HepG2 (cell line): ENCODE data around the gene SAMD14. TPM values are rescaled to one million over a fixed set of nuclear protein-coding genes. Genes with fewer than 3 reads are reported as not detected.

Source experiments
- EED ChIP-seq: sonication (generic); formaldehyde crosslinking; IDR thresholded peaks from 2 replicates; pipeline ENCODE4 v1.5.0; 2020; ENCODE audit warnings: mild to moderate bottlenecking, missing genetic modification reagents
- HNRNPH1 ChIP-seq: fragments of 200-400 bp; formaldehyde crosslinking; optimal IDR thresholded peaks from 2 replicates; pipeline ENCODE3; 2017; ENCODE audit warnings: mild to moderate bottlenecking, low read depth, low read length
- IRF2 ChIP-seq: IDR thresholded peaks from 2 replicates; pipeline ENCODE4 v1.6.1; 2018; ENCODE audit warnings: missing genetic modification reagents, missing compliant biosample characterization
- NFKB2 ChIP-seq: sonication (generic); formaldehyde crosslinking; IDR thresholded peaks from 2 replicates; pipeline ENCODE4 v1.4.0; 2020; ENCODE audit warnings: missing genetic modification reagents, borderline replicate concordance
- TGIF2 ChIP-seq: IDR thresholded peaks from 2 replicates; pipeline ENCODE4 v1.6.1; 2016; ENCODE audit warnings: control low read depth, missing compliant biosample characterization
- ZNF253 ChIP-seq: sonication (generic); formaldehyde crosslinking; IDR thresholded peaks from 2 replicates; pipeline ENCODE4 v1.8.0; 2022; ENCODE audit warnings: mild to moderate bottlenecking, missing genetic modification reagents, borderline replicate concordance
- ZNF3 ChIP-seq: IDR thresholded peaks from 2 replicates; pipeline ENCODE4 v1.7.0; 2017; ENCODE audit warnings: inconsistent platforms
- ZNF598 ChIP-seq: sonication (generic); formaldehyde crosslinking; IDR thresholded peaks from 2 replicates; pipeline ENCODE4 v1.5.1; 2020; ENCODE audit warnings: mild to moderate bottlenecking, missing genetic modification reagents, borderline replicate concordance
- polyA plus RNA-seq, 8 experiments: library from polyadenylated mRNA; depleted of rRNA in 3 of 8; stranded (reverse) in 7 of 8; unstranded in 1 of 8; fragments of >200 nt; fragmentation: Illumina TruSeq in 4 of 8; extraction: Trizol in 4 of 8; gene quantifications; 2 replicates each; pipeline versions ENCODE4 v1.2.1 to v1.2.3, GENCODE V29; 2011 to 2016; ENCODE audit warnings: low read depth in 4 of 8, missing spikeins in 1 of 8, mixed read lengths in 1 of 8; ENCODE audit not compliant: insufficient read depth in 1 of 8
- total RNA-seq, 5 experiments: library from RNA; depleted of rRNA; stranded (reverse); fragments of >200 nt; fragmentation: Illumina TruSeq; extraction: Trizol; gene quantifications; 2 replicates each; pipeline ENCODE4 v1.2.3, GENCODE V29; 2016; ENCODE audit warnings: low read depth in 1 of 5
- TF ChIP-seq, protein P1 (sequence below): sonication (generic); formaldehyde crosslinking; IDR thresholded peaks from 2 replicates; pipeline ENCODE4 v1.4.0; 2020; ENCODE audit warnings: mild to moderate bottlenecking, missing genetic modification reagents
- TF ChIP-seq, protein P2 (sequence below): sonication (generic); formaldehyde crosslinking; IDR thresholded peaks from 2 replicates; pipeline ENCODE4 v1.5.1; 2020; ENCODE audit warnings: mild to moderate bottlenecking, missing genetic modification reagents, moderate library complexity
- TF ChIP-seq, protein P3 (sequence below): sonication (generic); formaldehyde crosslinking; IDR thresholded peaks from 2 replicates; pipeline ENCODE4 v1.9.0; 2022; ENCODE audit warnings: missing genetic modification reagents, mild to moderate bottlenecking, borderline replicate concordance

The SAMD14 gene
- total and polyA plus RNA-seq, 2 of the 13 experiments (the other 11 are each of a cell fraction or from before 2014, with no cell fraction given) = 0.07 to 0.22 TPM

DNA sequence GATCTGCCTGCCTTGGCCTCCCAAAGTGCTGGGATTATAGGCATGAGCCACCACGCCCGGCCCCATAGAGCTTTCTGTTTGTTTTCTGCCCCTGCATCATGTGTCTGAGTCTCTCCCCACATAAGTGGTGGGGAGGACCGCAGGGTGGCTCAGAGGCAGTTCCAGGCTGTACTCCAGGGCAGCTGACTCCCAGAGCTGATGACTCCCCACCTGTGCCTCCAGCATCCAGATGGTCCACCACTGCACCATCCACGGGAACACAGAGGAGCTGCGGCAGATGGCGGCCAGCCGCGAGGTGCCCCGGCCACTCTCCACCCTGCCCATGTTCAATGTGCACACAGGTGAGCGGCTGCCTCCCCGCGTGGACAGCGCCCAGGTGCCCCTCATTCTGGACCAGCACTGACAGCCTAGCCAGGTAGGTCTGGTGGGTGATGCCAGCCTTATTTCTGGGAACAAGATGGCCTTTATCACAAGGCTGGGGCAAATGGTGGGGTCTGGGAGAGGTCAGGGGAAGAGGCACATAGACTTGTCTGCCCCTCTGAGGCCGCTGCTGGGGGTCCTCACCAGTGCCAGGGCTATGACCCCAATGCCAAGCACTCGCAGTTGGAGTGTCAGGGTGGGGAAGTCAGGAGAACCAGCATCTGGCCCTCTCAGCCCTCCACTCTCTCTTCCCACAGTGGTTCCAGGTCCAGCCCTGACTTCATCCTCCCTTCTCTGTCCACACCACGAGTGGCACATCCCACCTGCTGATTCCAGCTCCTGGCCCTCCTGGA lies 45.3 kb upstream of the SAMD14 start (continued):
- TF ChIP-seq EED (CRISPR knock-in tag) = no peak
- TF ChIP-seq ZNF253 (CRISPR knock-in tag) = 0 out of 2 replicates have a peak, but pooled peaks have one; percentile 46
- TF ChIP-seq HNRNPH1 = no peak
- TF ChIP-seq, protein P1, sequence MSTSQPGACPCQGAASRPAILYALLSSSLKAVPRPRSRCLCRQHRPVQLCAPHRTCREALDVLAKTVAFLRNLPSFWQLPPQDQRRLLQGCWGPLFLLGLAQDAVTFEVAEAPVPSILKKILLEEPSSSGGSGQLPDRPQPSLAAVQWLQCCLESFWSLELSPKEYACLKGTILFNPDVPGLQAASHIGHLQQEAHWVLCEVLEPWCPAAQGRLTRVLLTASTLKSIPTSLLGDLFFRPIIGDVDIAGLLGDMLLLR (CRISPR knock-in tag) = 0 out of 2 replicates have a peak, but pooled peaks have one; percentile 38
- TF ChIP-seq, protein P2, sequence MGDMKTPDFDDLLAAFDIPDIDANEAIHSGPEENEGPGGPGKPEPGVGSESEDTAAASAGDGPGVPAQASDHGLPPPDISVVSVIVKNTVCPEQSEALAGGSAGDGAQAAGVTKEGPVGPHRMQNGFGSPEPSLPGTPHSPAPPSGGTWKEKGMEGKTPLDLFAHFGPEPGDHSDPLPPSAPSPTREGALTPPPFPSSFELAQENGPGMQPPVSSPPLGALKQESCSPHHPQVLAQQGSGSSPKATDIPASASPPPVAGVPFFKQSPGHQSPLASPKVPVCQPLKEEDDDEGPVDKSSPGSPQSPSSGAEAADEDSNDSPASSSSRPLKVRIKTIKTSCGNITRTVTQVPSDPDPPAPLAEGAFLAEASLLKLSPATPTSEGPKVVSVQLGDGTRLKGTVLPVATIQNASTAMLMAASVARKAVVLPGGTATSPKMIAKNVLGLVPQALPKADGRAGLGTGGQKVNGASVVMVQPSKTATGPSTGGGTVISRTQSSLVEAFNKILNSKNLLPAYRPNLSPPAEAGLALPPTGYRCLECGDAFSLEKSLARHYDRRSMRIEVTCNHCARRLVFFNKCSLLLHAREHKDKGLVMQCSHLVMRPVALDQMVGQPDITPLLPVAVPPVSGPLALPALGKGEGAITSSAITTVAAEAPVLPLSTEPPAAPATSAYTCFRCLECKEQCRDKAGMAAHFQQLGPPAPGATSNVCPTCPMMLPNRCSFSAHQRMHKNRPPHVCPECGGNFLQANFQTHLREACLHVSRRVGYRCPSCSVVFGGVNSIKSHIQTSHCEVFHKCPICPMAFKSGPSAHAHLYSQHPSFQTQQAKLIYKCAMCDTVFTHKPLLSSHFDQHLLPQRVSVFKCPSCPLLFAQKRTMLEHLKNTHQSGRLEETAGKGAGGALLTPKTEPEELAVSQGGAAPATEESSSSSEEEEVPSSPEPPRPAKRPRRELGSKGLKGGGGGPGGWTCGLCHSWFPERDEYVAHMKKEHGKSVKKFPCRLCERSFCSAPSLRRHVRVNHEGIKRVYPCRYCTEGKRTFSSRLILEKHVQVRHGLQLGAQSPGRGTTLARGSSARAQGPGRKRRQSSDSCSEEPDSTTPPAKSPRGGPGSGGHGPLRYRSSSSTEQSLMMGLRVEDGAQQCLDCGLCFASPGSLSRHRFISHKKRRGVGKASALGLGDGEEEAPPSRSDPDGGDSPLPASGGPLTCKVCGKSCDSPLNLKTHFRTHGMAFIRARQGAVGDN (CRISPR knock-in tag) = peak; percentile 33; the same call in 1 of the 2 replicates
- TF ChIP-seq, protein P3, sequence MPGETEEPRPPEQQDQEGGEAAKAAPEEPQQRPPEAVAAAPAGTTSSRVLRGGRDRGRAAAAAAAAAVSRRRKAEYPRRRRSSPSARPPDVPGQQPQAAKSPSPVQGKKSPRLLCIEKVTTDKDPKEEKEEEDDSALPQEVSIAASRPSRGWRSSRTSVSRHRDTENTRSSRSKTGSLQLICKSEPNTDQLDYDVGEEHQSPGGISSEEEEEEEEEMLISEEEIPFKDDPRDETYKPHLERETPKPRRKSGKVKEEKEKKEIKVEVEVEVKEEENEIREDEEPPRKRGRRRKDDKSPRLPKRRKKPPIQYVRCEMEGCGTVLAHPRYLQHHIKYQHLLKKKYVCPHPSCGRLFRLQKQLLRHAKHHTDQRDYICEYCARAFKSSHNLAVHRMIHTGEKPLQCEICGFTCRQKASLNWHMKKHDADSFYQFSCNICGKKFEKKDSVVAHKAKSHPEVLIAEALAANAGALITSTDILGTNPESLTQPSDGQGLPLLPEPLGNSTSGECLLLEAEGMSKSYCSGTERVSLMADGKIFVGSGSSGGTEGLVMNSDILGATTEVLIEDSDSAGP (CRISPR knock-in tag) = 0 out of 2 replicates have a peak, but pooled peaks have one; percentile 48
- 0 out of 2 replicates have a peak, but pooled peaks have one; percentile 4 for TF ChIP-seq IRF2 (CRISPR knock-in tag)
- TF ChIP-seq NFKB2 (CRISPR knock-in tag) = no peak
- no peak for TF ChIP-seq TGIF2 (CRISPR knock-in tag)
- TF ChIP-seq ZNF598 = 0 out of 2 replicates have a peak, but pooled peaks have one; percentile 14
- TF ChIP-seq ZNF3 (CRISPR knock-in tag) = no peak
